HUES48 (cell line): ENCODE results near the gene CRB2.

Source experiments
- H3K27ac ChIP-seq: one replicate; pipeline ENCODE4 v1.7.0; 2013; ENCODE audit warnings: low read depth, low read length, inconsistent platforms
- H3K27me3 ChIP-seq: 2 replicates; pipeline ENCODE4 v1.6.1; 2013; ENCODE audit warnings: mild to moderate bottlenecking, low read length; ENCODE audit not compliant: control insufficient read depth, insufficient read depth
- H3K36me3 ChIP-seq: 2 replicates; pipeline ENCODE4 v1.6.1; 2013; ENCODE audit warnings: low read length; ENCODE audit not compliant: control insufficient read depth, insufficient read depth
- H3K4me1 ChIP-seq: 2 replicates; pipeline ENCODE4 v1.6.1; 2013; ENCODE audit warnings: mild to moderate bottlenecking, low read length; ENCODE audit not compliant: control insufficient read depth, insufficient read depth
- H3K4me3 ChIP-seq: 2 replicates; pipeline ENCODE4 v1.5.1; 2013; ENCODE audit warnings: mild to moderate bottlenecking, low read depth, low read length
- H3K9ac ChIP-seq: 2 replicates; pipeline ENCODE4 v1.6.1; 2013; ENCODE audit warnings: mild to moderate bottlenecking, low read depth, low read length, moderate library complexity
- H3K9me3 ChIP-seq: 2 replicates; pipeline ENCODE4 v1.6.1; 2013; ENCODE audit warnings: low read length; ENCODE audit not compliant: control insufficient read depth, insufficient read depth

The CRB2 gene

GRCh38 chr9:123359546-123359945 is 3.5 kb downstream of the CRB2 start:
- no peak overlapping the region for H3K9ac ChIP-seq
- H3K4me3 ChIP-seq = no peak overlapping the region
- H3K27me3 ChIP-seq = 0 out of 2 replicates have a peak, but pooled peaks cover 3% of the 10 kb centered on the region
- H3K27ac ChIP-seq = no peak overlapping the region
- peaks cover 51% of the 10 kb centered on the region for H3K4me1 ChIP-seq
- H3K9me3 ChIP-seq = no peaks in the 10 kb centered on the region
- H3K36me3 ChIP-seq = no peaks in the 10 kb centered on the region

GRCh38 chr9:123360161-123361085 is 4.4 kb downstream of the CRB2 start:
- Histone ChIP-seq H3K27ac (peak overlapping the region; percentile 67), H3K9me3 (no peaks in the 10 kb centered on the region), H3K4me3 (no peak overlapping the region), H3K36me3 (no peaks in the 10 kb centered on the region), H3K27me3 (0 out of 2 replicates have a peak, but pooled peaks cover 3% of the 10 kb centered on the region), H3K9ac (no peak overlapping the region), H3K4me1 (peaks cover 48% of the 10 kb centered on the region)

DNA sequence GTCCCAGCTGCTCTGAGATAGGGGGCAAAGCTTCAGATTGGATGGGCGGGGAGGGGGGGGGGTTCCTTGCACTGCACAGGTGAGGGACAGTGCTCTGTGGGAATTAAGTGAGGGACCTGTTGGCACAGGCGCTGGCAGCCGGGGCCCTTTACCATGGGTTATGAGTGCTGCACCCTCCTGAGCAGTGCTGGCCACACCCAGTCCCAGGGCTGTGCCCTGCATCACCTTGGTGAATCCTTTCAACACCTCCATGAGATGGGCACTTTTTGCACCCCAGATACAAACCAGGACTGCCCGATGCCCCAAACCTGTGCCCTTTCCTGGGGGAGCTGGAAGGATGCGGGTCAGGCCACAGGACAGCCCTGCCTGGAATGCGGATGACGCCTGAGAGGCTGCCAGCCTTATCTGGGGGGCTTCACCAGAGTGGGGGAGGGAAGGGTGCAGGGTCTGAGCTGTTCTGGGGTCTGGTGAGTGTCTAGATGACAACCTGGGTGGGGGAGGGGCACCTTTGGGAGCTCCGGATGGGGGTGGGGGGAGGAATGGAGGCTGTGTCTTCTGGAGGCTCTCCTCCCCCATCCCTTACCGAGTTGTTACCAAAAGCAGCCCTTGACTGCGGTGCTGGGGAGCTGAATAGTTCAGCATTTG is 5.2 kb downstream of the CRB2 start:
- no peaks in the 10 kb centered on the region for H3K36me3 ChIP-seq
- no peak overlapping the region for H3K27ac ChIP-seq
- no peak overlapping the region for H3K9ac ChIP-seq
- no peak overlapping the region for H3K4me3 ChIP-seq
- H3K4me1 ChIP-seq = peaks cover 54% of the 10 kb centered on the region
- H3K27me3 ChIP-seq = 0 out of 2 replicates have a peak, but pooled peaks cover 3% of the 10 kb centered on the region
- H3K9me3 ChIP-seq = no peaks in the 10 kb centered on the region

- Histone ChIP-seq H3K36me3 (no peaks in the 10 kb centered on the region), H3K9ac (no peak overlapping the region), H3K4me3 (no peak overlapping the region), H3K4me1 (peaks cover 49% of the 10 kb centered on the region), H3K27me3 (no peaks in the 10 kb centered on the region; the same call in 1 of the 2 replicates), H3K27ac (no peak overlapping the region), H3K9me3 (no peaks in the 10 kb centered on the region)
Measured at GRCh38 chr9:123361731-123362510, 5.9 kb downstream of the CRB2 start.

DNA sequence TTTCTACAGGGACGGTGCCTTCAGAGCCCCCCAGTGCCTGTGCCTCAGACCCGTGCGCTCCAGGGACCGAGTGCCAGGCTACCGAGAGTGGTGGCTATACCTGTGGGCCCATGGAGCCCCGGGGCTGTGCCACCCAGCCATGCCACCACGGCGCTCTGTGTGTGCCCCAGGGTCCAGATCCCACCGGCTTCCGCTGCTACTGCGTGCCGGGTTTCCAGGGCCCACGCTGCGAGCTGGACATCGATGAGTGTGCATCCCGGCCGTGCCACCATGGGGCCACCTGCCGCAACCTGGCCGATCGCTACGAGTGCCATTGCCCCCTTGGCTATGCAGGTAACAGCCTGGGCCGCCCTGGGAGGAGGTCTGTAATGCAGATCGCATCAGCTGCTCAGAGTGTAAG is 6.9 kb downstream of the CRB2 start:
- H3K9me3 ChIP-seq = no peaks in the 10 kb centered on the region
- H3K4me1 ChIP-seq = peaks cover 40% of the 10 kb centered on the region
- no peaks in the 10 kb centered on the region; the same call in 1 of the 2 replicates for H3K27me3 ChIP-seq
- H3K36me3 ChIP-seq = no peaks in the 10 kb centered on the region
- H3K9ac ChIP-seq = no peak overlapping the region
- no peak overlapping the region for H3K27ac ChIP-seq
- H3K4me3 ChIP-seq = no peak overlapping the region

DNA sequence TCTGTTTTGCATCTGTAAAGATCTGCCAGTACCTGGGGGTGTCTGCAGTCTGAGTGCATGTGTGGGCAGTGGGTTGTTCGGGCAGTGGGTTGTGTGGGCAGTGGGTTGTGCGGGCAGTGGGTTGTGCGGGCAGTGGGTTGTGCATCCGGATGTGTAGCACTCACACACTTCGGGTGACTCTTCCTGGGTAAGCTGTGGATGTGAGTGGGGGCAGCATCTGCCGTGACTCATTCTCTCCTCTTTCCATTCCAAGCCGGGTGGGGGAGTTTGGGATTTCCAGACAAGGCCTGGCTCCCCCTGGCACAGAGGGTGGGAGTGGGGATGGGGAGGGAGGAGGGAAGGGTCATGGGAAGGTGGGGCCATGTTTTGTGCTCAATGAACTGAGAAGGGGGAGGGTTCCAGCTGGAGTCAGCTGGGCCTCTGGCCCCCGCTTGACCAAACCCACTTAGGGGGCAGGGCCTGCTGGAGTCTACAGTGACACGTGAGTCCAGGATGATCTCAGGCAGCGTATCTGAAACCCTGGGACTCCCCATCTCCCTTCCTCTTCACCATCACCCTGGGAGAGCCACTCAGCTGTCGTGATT is 8.3 kb downstream of the CRB2 start:
- Histone ChIP-seq H3K36me3 (no peaks in the 10 kb centered on the region), H3K4me3 (no peak overlapping the region), H3K27me3 (no peaks in the 10 kb centered on the region; the same call in 1 of the 2 replicates), H3K27ac (no peak overlapping the region), H3K9me3 (no peaks in the 10 kb centered on the region), H3K9ac (no peak overlapping the region), H3K4me1 (peaks cover 33% of the 10 kb centered on the region)

DNA sequence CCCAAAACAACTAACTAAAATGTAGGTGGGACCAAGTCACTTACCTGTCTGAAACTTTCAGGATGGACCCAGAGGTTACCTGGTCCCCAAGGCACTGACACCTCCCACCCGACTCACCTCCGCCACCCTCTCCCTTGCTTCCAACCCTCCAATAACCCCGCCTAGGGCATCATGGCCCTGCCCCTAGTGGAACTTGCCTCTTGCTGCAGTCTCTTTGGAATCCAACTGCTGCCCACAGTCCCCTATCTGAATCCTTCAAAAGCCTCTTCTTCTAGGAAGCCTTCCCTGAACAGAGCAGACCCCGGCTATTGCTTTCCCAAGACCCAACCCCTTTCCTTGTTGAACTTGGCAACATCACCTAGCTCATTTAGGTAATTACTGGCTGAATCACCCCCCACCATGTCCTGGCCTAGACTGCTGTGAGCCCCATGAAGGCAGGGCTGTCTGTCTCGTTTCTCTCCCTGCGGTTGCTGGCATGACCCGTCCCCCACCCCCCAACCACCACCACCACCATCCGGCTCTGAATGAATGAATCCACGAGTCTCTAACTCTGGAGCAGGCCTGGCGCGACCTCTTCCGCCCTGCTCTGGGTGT is 9.4 kb downstream of the CRB2 start:
- peaks cover 24% of the 10 kb centered on the region for H3K4me1 ChIP-seq
- no peak overlapping the region for H3K27ac ChIP-seq

GRCh38 chr9:123365881-123366528 is 10.0 kb downstream of the CRB2 start:
- H3K27ac ChIP-seq = no peak overlapping the region
- peaks cover 5% of the 10 kb centered on the region; the same call in 1 of the 2 replicates for H3K27me3 ChIP-seq
- H3K4me1 ChIP-seq = peaks cover 20% of the 10 kb centered on the region
- no peaks in the 10 kb centered on the region for H3K36me3 ChIP-seq
- H3K4me3 ChIP-seq = no peak overlapping the region
- no peaks in the 10 kb centered on the region for H3K9me3 ChIP-seq
- H3K9ac ChIP-seq = no peak overlapping the region

More for the DNA sequence above, 9.4 kb downstream of the CRB2 start:
- no peaks in the 10 kb centered on the region; the same call in 1 of the 2 replicates for H3K27me3 ChIP-seq
- H3K9ac ChIP-seq = no peak overlapping the region
- no peaks in the 10 kb centered on the region for H3K9me3 ChIP-seq
- H3K36me3 ChIP-seq = no peaks in the 10 kb centered on the region
- H3K4me3 ChIP-seq = no peak overlapping the region

DNA sequence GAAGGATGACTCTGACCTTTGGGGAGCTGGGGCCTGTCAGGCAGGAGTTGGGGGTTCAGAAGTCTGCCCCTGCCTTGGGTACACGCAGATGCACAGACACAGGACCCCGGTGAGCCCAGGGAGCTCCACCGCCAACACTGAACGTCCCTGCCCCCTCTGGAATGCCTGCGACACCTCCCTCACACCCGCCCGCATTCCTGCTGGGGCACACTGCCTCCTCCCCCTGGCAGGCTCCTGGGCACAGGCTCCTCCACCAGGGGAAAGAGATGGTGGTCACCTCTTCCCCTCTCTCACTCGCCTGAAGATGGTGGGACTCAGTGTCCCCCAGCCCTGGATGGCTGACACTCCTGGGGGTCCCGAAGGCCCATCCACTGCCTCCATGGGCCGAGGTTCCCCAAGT is 12.0 kb downstream of the CRB2 start:
- Histone ChIP-seq H3K9me3 (no peaks in the 10 kb centered on the region), H3K4me3 (no peak overlapping the region), H3K36me3 (no peaks in the 10 kb centered on the region), H3K27ac (no peak overlapping the region), H3K9ac (no peak overlapping the region), H3K27me3 (peaks cover 26% of the 10 kb centered on the region), H3K4me1 (peaks cover 12% of the 10 kb centered on the region)
